HG02623 (cell line): ENCODE data around the gene SAMD9L.
A peak's percentile ranks its signal among the peaks of the same experiment; 100 is the strongest.

Experiments used
- ATAC-seq: cut with Tn5 transposase; IDR thresholded peaks from one replicate; pipeline ENCODE4 v1.9.1; 2021; ENCODE audit warnings: moderate library complexity; ENCODE audit not compliant: unreplicated experiment

SAMD9L gene

GRCh38 chr7:93148144-93148543 is at the start of gene SAMD9L:
SAMD9L (minus strand) TSS chr7:93148385; CDS start chr7:93135971, 12,414 bp downstream.
- ATAC-seq, result peak; percentile 70

GRCh38 chr7:93196336-93196735 is 48.2 kb upstream of the SAMD9L start:
- ATAC-seq, result no peak

- no peak for ATAC-seq
Observed at GRCh38 chr7:93194386-93194785, 46.2 kb upstream of the SAMD9L start.

GRCh38 chr7:93188870-93189634 is 40.9 kb upstream of the SAMD9L start:
- ATAC-seq, result no peak

- no peak for ATAC-seq
Observed at GRCh38 chr7:93185303-93186027, 37.3 kb upstream of the SAMD9L start.

- no peak for ATAC-seq
Observed at GRCh38 chr7:93179173-93179572, 31.0 kb upstream of the SAMD9L start.

- ATAC-seq, result no peak
Observed at GRCh38 chr7:93178213-93178612, 30.0 kb upstream of the SAMD9L start.

GRCh38 chr7:93176992-93177580 is 28.9 kb upstream of the SAMD9L start:
- no peak for ATAC-seq

GRCh38 chr7:93175219-93175618 is 27.0 kb upstream of the SAMD9L start:
- ATAC-seq, result no peak

- ATAC-seq, result no peak
Observed at GRCh38 chr7:93172683-93173082, 24.5 kb upstream of the SAMD9L start.

- ATAC-seq, result no peak
Observed at GRCh38 chr7:93171606-93172226, 23.5 kb upstream of the SAMD9L start.

GRCh38 chr7:93165447-93165846 is 17.3 kb upstream of the SAMD9L start:
- peak; percentile 98 for ATAC-seq

GRCh38 chr7:93164766-93165165 is 16.6 kb upstream of the SAMD9L start:
- no peak for ATAC-seq

GRCh38 chr7:93161181-93161762 is 13.1 kb upstream of the SAMD9L start:
- no peak for ATAC-seq

GRCh38 chr7:93160410-93160809 is 12.2 kb upstream of the SAMD9L start:
- no peak for ATAC-seq

- no peak for ATAC-seq
Observed at GRCh38 chr7:93159490-93159889, 11.3 kb upstream of the SAMD9L start.

- ATAC-seq, result no peak
Observed at GRCh38 chr7:93156884-93157283, 8.7 kb upstream of the SAMD9L start.

- no peak for ATAC-seq
Observed at GRCh38 chr7:93150200-93150835, 2.1 kb upstream of the SAMD9L start.

- no peak for ATAC-seq
Observed at GRCh38 chr7:93148727-93149126, 542 bp upstream of the SAMD9L start.

- peak; percentile 80 for ATAC-seq
Observed at GRCh38 chr7:93147363-93147762, 822 bp downstream of the SAMD9L start.
